Keratinocyte (primary cell): ENCODE data around the gene GPR146. TPM values are rescaled to one million over a fixed set of nuclear protein-coding genes. Genes with fewer than 3 reads are reported as not detected.

Source experiments
- DNase-seq: peaks from one replicate; pipeline ENCODE4 v3.0.0-alpha.2; 2011; ENCODE audit warnings: low read depth, missing footprints, low spot score
- FAIRE-seq: peaks from 2 replicates; lab custom pipeline; 2011; peaks lifted over from hg19 to GRCh38; lab: Jason Lieb, UNC
- H2AFZ ChIP-seq: 2 replicates; pipeline ENCODE4 v1.6.0; 2012; ENCODE audit warnings: low read length, control low read depth, inconsistent platforms; ENCODE audit not compliant: control insufficient read depth
- H3K27ac ChIP-seq: 2 replicates; pipeline ENCODE4 v1.5.1; 2011; ENCODE audit warnings: low read length; ENCODE audit not compliant: control insufficient read depth, insufficient read depth
- H3K27me3 ChIP-seq: 3 replicates; pipeline ENCODE4 v1.6.0; 2011; ENCODE audit warnings: low read length; ENCODE audit not compliant: control insufficient read depth, insufficient read depth; ENCODE audit errors: extremely low read depth
- H3K36me3 ChIP-seq, 2 experiments: 2 replicates in 1 of 2; 3 replicates in 1 of 2; pipeline ENCODE4 v1.5.1; 2011; ENCODE audit warnings: low read length in 2 of 2, mild to moderate bottlenecking in 1 of 2; ENCODE audit not compliant: control insufficient read depth in 2 of 2, insufficient read depth in 2 of 2; ENCODE audit errors: extremely low read depth in 1 of 2
- H3K4me1 ChIP-seq: 3 replicates; pipeline ENCODE4 v1.5.1; 2011; ENCODE audit warnings: low read length; ENCODE audit not compliant: control insufficient read depth, insufficient read depth; ENCODE audit errors: extremely low read depth
- H3K4me2 ChIP-seq: 3 replicates; pipeline ENCODE4 v1.6.0; 2011; ENCODE audit warnings: low read depth, low read length; ENCODE audit not compliant: control insufficient read depth, insufficient read depth; ENCODE audit errors: extremely low read depth
- H3K4me3 ChIP-seq, 3 experiments: fragments of 200-600 bp in 1 of 3; sonication (generic) in 1 of 3; 2 replicates in 2 of 3; 3 replicates in 1 of 3; pipeline ENCODE4 v1.5.1; 2011 to 2016; ENCODE audit warnings: low read length in 3 of 3, mild to moderate bottlenecking in 3 of 3, control low read depth in 2 of 3, inconsistent platforms in 1 of 3, low read depth in 1 of 3, mixed read lengths in 1 of 3, mixed run types in 1 of 3, moderate library complexity in 1 of 3; ENCODE audit not compliant: control insufficient read depth in 2 of 3, insufficient read depth in 2 of 3; ENCODE audit errors: extremely low read depth in 1 of 3
- H3K79me2 ChIP-seq: 2 replicates; pipeline ENCODE4 v1.6.0; 2012; ENCODE audit warnings: low read length; ENCODE audit not compliant: control insufficient read depth, insufficient read depth
- H3K9ac ChIP-seq: 3 replicates; pipeline ENCODE4 v1.6.0; 2011; ENCODE audit warnings: low read length; ENCODE audit not compliant: control insufficient read depth, insufficient read depth; ENCODE audit errors: extremely low read depth
- H3K9me1 ChIP-seq: 3 replicates; pipeline ENCODE4 v1.6.0; 2011; ENCODE audit warnings: low read length; ENCODE audit not compliant: control insufficient read depth, insufficient read depth; ENCODE audit errors: extremely low read depth
- H3K9me3 ChIP-seq: 2 replicates; pipeline ENCODE4 v1.5.1; 2012; ENCODE audit warnings: low read depth, low read length; ENCODE audit not compliant: control insufficient read depth
- H4K20me1 ChIP-seq: 3 replicates; pipeline ENCODE4 v1.6.0; 2011; ENCODE audit warnings: low read length; ENCODE audit not compliant: control insufficient read depth, insufficient read depth; ENCODE audit errors: extremely low read depth
- EZH2 ChIP-seq: IDR thresholded peaks from one replicate; pipeline ENCODE4 v1.6.1; 2012; ENCODE audit warnings: inconsistent platforms, mild to moderate bottlenecking, low read length, moderate library complexity
- dilution Hi-C: fragments of 300-500 bp; cut with MboI; formaldehyde crosslinking; loops from one replicate; pipeline ENCODE4 v1.7.0; 2020; ENCODE audit warnings: low sequenced_read_pairs; ENCODE audit not compliant: extremely low pct_ligation_motif_present
- polyA plus RNA-seq, 5 experiments: library from polyadenylated mRNA; depleted of rRNA in 3 of 5; stranded (reverse) in 3 of 5; stranded (forward) in 1 of 5; unstranded in 1 of 5; fragments of >200 nt; gene quantifications; 1 replicate in 1 of 5; 2 replicates in 3 of 5; 3 replicates in 1 of 5; pipeline versions ENCODE4 v1.2.1 to v1.2.3, GENCODE V29; 2011 to 2012; ENCODE audit warnings: missing spikeins in 2 of 5, low read depth in 1 of 5, low replicate concordance in 1 of 5
- TF ChIP-seq, protein P1 (sequence below), 3 experiments: IDR thresholded peaks in 1 of 3; conservative IDR thresholded peaks in 1 of 3; optimal IDR thresholded peaks in 1 of 3; 2 replicates in 2 of 3; 3 replicates in 1 of 3; pipeline versions ENCODE3 to v1.5.1; 2011; ENCODE audit warnings: low read length in 3 of 3, mild to moderate bottlenecking in 3 of 3, moderate library complexity in 2 of 3, control low read depth in 1 of 3, inconsistent platforms in 1 of 3; ENCODE audit not compliant: insufficient read depth in 2 of 3; ENCODE audit errors: extremely low read depth in 1 of 3

GPR146 gene
- polyA plus RNA-seq, 1 donor (not counting 4 experiments of a cell fraction or from before 2014, with no cell fraction given), result 0.13 TPM

DNA sequence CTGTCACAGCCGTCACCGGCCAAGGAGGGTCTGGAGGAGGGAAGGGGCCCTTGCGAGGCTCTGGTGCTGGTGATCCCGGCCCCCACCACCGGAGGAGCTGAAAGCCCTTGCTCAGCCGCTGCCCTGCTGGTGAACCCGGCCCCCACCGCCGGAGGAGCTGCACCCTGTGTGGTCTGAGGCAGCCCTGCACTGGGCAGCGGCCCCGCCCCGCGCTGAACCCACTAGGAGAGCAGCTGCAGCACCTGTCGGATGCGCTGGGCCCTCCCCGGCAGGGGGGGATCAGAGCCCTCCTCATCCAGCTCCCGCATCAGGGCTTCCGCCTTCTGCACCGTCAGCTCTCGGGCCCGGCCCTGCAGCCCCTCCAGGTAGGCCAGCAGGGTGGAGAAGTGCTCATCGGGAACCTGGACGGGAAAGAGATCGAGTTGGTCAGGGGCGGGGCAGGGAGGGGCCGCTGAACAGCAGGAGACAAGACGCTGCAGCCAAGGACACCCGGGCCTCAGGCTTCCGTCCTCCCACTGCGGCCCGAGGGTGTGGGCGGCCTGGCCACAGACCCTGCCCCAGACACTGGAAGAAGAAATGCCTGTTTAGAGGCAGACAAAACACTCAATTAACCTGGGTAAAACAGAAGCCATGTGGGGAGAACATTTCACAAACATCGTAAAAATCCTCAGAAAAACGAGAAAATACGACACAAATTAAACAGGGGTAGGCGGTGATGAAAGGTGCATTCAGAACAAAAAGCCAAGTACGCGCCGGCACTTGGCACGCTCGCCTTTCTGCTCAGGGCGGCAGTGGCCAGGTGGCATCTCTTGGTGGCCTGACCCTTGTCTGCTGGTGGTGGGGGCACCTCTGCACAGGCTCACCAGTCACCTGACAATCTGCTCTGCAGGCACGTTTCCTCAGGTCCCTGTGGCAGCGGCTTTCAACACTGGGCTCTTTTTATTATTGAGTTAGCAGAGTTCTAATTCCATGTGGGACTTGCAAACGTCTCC is 46.6 kb upstream of the GPR146 start:
- H2AFZ ChIP-seq, result no peak overlapping the region
- peaks cover 3 to 4% of the 10 kb centered on the region in 2 experiments for H3K36me3 ChIP-seq
- H3K9me1 ChIP-seq, result no peaks in the 10 kb centered on the region
- DNase-seq (no peak), FAIRE-seq (no peak)
- H3K4me2 ChIP-seq, result no peak overlapping the region
- TF ChIP-seq EZH2, result no peak
- TF ChIP-seq, protein P1, sequence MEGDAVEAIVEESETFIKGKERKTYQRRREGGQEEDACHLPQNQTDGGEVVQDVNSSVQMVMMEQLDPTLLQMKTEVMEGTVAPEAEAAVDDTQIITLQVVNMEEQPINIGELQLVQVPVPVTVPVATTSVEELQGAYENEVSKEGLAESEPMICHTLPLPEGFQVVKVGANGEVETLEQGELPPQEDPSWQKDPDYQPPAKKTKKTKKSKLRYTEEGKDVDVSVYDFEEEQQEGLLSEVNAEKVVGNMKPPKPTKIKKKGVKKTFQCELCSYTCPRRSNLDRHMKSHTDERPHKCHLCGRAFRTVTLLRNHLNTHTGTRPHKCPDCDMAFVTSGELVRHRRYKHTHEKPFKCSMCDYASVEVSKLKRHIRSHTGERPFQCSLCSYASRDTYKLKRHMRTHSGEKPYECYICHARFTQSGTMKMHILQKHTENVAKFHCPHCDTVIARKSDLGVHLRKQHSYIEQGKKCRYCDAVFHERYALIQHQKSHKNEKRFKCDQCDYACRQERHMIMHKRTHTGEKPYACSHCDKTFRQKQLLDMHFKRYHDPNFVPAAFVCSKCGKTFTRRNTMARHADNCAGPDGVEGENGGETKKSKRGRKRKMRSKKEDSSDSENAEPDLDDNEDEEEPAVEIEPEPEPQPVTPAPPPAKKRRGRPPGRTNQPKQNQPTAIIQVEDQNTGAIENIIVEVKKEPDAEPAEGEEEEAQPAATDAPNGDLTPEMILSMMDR (optimal IDR thresholded peaks at IDR 0.05 in 1 of 3, IDR thresholded peaks at IDR 0.05 in 1 of 3, conservative IDR thresholded peaks at IDR 0.05 in 1 of 3; ENCODE audit: extremely low read depth in 1 of 3, insufficient read depth in 2 of 3, low read length in 3 of 3), result no peak
- dilution Hi-C loops, result no loop called here
- H3K9me3 ChIP-seq, result no peaks in the 10 kb centered on the region
- no peaks in the 10 kb centered on the region for H3K27me3 ChIP-seq
- no peaks in the 10 kb centered on the region for H3K79me2 ChIP-seq
- H3K27ac ChIP-seq, result no peak overlapping the region
- no peaks in the 10 kb centered on the region for H3K4me1 ChIP-seq
- no peak overlapping the region for H3K9ac ChIP-seq
- H3K4me3 ChIP-seq, result no peak overlapping the region
- no peaks in the 10 kb centered on the region for H4K20me1 ChIP-seq

DNA sequence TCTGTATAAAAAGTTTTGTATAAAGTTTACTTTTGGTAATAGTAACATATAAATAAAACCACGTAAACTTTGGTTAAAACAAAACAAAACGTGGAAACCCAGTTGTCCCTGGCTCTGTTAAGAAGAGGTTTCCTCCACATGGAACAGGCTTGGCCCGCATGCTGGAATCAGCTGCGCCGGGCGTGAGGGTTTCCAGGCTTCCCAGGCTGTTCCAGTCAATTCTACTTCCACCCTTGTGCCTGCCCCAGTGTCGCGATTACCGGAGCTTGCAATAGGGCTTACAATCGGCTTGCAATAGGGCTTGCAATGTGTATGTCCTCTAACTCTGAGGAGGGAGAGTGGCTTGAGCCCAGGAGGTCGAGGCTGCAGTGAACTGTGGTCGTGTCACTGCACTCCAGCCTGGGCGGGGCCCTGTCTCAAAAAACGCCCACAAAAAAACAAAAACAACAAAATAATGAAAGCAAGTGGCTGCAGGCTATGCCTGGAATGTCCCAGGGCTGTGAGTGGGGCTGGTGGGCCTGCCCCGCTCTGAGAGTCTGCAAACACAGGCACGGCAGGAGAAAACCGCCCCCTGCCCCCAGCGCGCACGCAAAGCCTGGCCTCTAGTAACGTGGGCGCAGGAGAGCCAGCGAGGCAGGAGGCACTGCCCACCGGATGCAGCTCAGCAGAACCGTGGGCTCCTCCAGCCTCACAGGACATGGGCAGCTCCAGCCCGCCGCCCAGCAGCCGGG is 45.0 kb upstream of the GPR146 start:
- Histone ChIP-seq H2AFZ (no peak overlapping the region), H3K27ac (no peak overlapping the region), H4K20me1 (no peaks in the 10 kb centered on the region), H3K4me3 (no peak overlapping the region), H3K9ac (no peak overlapping the region), H3K79me2 (no peaks in the 10 kb centered on the region), H3K27me3 (no peaks in the 10 kb centered on the region), H3K4me1 (no peaks in the 10 kb centered on the region), H3K4me2 (no peak overlapping the region), H3K9me3 (no peaks in the 10 kb centered on the region), H3K36me3 (peaks cover 3 to 4% of the 10 kb centered on the region in 2 experiments), H3K9me1 (no peaks in the 10 kb centered on the region)
- TF ChIP-seq, protein P1 (optimal IDR thresholded peaks at IDR 0.05 in 1 of 3, IDR thresholded peaks at IDR 0.05 in 1 of 3, conservative IDR thresholded peaks at IDR 0.05 in 1 of 3; ENCODE audit: extremely low read depth in 1 of 3, insufficient read depth in 2 of 3, low read length in 3 of 3), result no peak
- no peak for TF ChIP-seq EZH2
- dilution Hi-C loops, result no loop called here
- FAIRE-seq, result no peak
- DNase-seq, result no peak
